Nephron progenitor cell (in vitro differentiated cells): Measurements from ENCODE around the gene ZNF385B.

Experiments
- DNase-seq: peaks from one replicate; pipeline ENCODE4 v3.0.0; 2021
- H3K27ac Mint-ChIP-seq: 2 replicates; pipeline ENCODE4 v1.8.0; 2021; ENCODE audit warnings: mild to moderate bottlenecking, moderate library complexity, mixed read lengths
- H3K27me3 Mint-ChIP-seq: 2 replicates; pipeline ENCODE4 v1.8.0; 2021; ENCODE audit warnings: mild to moderate bottlenecking, low read depth, mixed read lengths; ENCODE audit not compliant: poor library complexity
- H3K36me3 Mint-ChIP-seq: 2 replicates; pipeline ENCODE4 v1.8.0; 2021; ENCODE audit warnings: low read depth, mixed read lengths
- H3K4me1 Mint-ChIP-seq: 2 replicates; pipeline ENCODE4 v1.8.0; 2021; ENCODE audit warnings: mixed read lengths
- H3K4me3 Mint-ChIP-seq: 2 replicates; pipeline ENCODE4 v1.8.0; 2021; ENCODE audit warnings: mild to moderate bottlenecking, moderate library complexity, mixed read lengths
- H3K9me3 Mint-ChIP-seq: 2 replicates; pipeline ENCODE4 v1.8.0; 2021; ENCODE audit warnings: mild to moderate bottlenecking, moderate library complexity, mixed read lengths
- TF ChIP-seq, protein P1 (sequence below): fragments of 200-600 bp; sonication (generic); IDR thresholded peaks from 2 replicates; pipeline ENCODE4 v1.5.0; 2021; ENCODE audit warnings: antibody characterized with exemption

ZNF385B gene

DNA sequence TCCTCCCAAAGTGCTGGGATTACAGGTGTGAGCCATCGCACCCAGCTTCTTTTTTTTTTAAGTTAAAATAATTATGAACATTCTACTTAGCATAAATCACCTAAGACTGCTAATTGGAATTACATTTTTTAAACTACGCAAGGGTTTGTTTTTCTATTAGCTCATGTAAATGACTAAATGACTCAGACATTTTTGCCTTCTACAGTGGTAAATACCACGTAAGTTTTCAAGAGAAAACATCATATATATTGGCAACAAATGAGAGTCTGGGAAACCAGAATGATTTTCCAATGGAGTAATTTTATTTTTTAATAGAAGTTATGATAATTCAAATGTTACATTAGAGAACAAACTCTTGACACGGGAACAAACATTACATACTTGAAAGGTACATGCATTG is 259.0 kb downstream of the ZNF385B start:
- Mint-ChIP-seq H3K27me3 (no peaks in the 10 kb centered on the region), H3K36me3 (no peaks in the 10 kb centered on the region), H3K27ac (no peak overlapping the region), H3K4me1 (no peaks in the 10 kb centered on the region), H3K9me3 (no peaks in the 10 kb centered on the region), H3K4me3 (no peak overlapping the region)
- TF ChIP-seq, protein P1, sequence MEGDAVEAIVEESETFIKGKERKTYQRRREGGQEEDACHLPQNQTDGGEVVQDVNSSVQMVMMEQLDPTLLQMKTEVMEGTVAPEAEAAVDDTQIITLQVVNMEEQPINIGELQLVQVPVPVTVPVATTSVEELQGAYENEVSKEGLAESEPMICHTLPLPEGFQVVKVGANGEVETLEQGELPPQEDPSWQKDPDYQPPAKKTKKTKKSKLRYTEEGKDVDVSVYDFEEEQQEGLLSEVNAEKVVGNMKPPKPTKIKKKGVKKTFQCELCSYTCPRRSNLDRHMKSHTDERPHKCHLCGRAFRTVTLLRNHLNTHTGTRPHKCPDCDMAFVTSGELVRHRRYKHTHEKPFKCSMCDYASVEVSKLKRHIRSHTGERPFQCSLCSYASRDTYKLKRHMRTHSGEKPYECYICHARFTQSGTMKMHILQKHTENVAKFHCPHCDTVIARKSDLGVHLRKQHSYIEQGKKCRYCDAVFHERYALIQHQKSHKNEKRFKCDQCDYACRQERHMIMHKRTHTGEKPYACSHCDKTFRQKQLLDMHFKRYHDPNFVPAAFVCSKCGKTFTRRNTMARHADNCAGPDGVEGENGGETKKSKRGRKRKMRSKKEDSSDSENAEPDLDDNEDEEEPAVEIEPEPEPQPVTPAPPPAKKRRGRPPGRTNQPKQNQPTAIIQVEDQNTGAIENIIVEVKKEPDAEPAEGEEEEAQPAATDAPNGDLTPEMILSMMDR = no peak
- no peak for DNase-seq

DNA sequence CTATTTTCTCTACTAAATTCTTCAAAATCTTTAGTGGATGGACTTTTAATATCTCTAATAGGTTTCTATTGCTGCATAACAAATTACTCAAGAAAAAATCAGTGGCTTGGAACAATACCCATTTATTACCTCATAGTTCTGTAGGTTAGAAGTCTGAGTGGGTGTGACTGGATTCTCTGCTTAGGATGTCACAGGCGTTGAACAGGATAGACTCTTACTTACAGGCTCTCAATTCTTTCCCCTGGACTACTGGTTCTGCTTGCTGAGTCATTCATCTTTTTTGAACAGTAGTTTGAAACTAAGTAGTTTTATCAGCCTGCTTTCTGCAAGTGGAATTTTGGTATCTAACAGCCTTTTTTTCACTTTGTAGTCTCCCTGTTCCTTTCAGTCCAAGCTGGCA is 265.4 kb downstream of the ZNF385B start:
- Mint-ChIP-seq H3K9me3 (no peaks in the 10 kb centered on the region), H3K27ac (no peak overlapping the region), H3K27me3 (peaks cover 3% of the 10 kb centered on the region), H3K36me3 (no peaks in the 10 kb centered on the region), H3K4me1 (no peaks in the 10 kb centered on the region), H3K4me3 (no peak overlapping the region)
- TF ChIP-seq, protein P1 = no peak
- no peak for DNase-seq

DNA sequence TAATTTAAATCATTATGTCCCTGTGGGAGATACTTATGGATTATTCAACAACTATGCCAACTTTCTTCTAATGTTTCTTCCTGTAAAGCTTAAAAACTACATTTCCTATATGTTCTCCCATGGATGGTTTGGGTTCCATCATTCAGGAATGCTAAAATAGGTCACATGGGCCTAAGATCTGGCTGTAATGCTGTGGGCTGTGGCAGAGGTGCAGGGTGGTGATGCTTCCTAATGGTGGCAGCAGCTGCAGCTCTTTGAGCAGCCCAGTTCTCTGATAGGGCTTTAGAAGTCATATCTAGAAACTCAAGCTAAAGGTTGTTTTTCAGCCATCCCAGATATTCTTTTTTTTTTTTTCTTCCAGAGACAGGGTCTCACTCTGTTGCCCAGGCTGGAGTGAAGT is 266.1 kb downstream of the ZNF385B start:
- TF ChIP-seq, protein P1 = no peak
- peaks cover 3% of the 10 kb centered on the region for H3K27me3 Mint-ChIP-seq
- H3K27ac Mint-ChIP-seq = no peak overlapping the region
- H3K4me1 Mint-ChIP-seq = no peaks in the 10 kb centered on the region
- H3K36me3 Mint-ChIP-seq = no peaks in the 10 kb centered on the region
- no peak overlapping the region for H3K4me3 Mint-ChIP-seq
- no peaks in the 10 kb centered on the region for H3K9me3 Mint-ChIP-seq
- DNase-seq = no peak

DNA sequence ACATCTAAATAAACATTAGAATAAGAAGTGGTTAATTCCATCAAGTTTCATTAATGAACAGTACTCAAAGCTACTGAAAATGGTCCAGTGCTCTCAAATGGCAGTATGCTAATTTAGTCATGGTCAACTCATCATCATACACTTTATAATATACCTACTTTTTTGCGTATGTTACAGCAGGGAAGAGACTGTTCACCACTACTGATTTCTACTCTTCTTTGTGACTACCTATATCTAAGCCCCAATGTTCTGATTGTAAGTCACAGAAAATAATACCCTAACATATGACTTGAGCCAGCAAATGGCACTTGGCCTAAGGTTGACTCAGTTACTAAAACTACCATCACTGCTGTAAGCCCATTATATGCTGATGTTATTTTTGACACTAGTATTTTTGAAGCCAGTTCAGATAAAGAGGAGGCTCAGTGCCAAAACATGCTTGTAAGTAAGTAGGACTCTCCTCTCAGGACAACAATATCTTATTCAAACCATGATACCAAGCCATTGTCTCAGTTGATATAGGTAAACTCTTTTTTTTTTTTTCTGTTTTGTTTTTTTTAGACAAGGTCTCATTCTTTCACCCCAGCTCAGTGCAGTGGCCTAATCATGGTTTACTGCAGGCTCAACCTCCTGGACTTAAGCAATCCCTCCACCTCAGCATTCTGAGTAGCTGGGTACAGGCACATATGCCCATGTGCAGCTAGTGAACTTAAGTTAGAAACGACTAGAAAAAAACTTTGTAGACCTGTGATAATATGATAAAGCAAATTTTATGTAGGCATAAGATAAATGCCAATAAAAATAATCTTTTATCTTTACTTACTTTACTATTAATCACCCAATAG is 266.9 kb downstream of the ZNF385B start:
- H3K4me1 Mint-ChIP-seq = no peaks in the 10 kb centered on the region
- H3K27me3 Mint-ChIP-seq = peaks cover 3% of the 10 kb centered on the region
- no peaks in the 10 kb centered on the region for H3K9me3 Mint-ChIP-seq
- DNase-seq = no peak
- no peak overlapping the region for H3K4me3 Mint-ChIP-seq
- H3K36me3 Mint-ChIP-seq = no peaks in the 10 kb centered on the region
- TF ChIP-seq, protein P1 = no peak
- H3K27ac Mint-ChIP-seq = no peak overlapping the region

DNA sequence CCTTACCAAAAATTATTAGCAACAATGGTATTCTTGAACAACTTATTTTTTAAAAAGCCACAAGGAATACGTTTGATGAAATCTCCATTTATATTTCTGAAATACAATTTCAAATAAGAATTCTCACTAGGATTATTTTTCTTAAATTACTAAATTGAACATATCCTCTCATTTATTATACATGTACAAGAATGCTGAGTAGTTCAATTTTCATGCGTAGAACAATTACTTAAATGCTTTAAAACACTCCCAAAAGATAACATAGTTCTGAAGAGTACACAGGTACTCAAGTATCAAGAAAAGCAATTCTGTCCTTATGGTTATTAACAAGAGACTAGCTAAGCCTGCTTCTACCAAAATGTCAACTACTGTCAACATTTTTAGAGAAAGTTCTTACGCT is 268.1 kb downstream of the ZNF385B start:
- Mint-ChIP-seq H3K27ac (no peak overlapping the region), H3K4me3 (no peak overlapping the region), H3K27me3 (peaks cover 3% of the 10 kb centered on the region), H3K4me1 (no peaks in the 10 kb centered on the region), H3K36me3 (no peaks in the 10 kb centered on the region), H3K9me3 (no peaks in the 10 kb centered on the region)
- TF ChIP-seq, protein P1 = no peak
- DNase-seq = no peak
